ENCODE data around the gene FCN3.
A peak's percentile ranks its signal among the peaks of the same experiment; 100 is the strongest.

FCN3 gene

GRCh38 chr1:27358038-27358927 is 16.3 kb downstream of the FCN3 start:
- no peak for DNase-seq (ENCODE audit: low spot score)

GRCh38 chr1:27357281-27358037 is 17.2 kb downstream of the FCN3 start:
- peak; percentile 81 for DNase-seq (ENCODE audit: low spot score)

- DNase-seq (ENCODE audit: low spot score) = peak; percentile 46
These were observed 17.9 kb downstream of the FCN3 start for GRCh38 chr1:27356619-27357280.

GRCh38 chr1:27356277-27356618 is 18.4 kb downstream of the FCN3 start:
- no peak for DNase-seq (ENCODE audit: low spot score)

GRCh38 chr1:27355683-27356082 is 18.9 kb downstream of the FCN3 start:
- no peak for DNase-seq (ENCODE audit: low spot score)

- no peak for DNase-seq (ENCODE audit: low spot score)
These were observed 21.0 kb downstream of the FCN3 start for GRCh38 chr1:27353629-27354028.

- no peak for DNase-seq (ENCODE audit: low spot score)
These were observed 21.5 kb downstream of the FCN3 start for GRCh38 chr1:27353166-27353565.

- DNase-seq (ENCODE audit: low spot score) = no peak
These were observed 23.0 kb downstream of the FCN3 start for GRCh38 chr1:27351541-27352107.

GRCh38 chr1:27350663-27351540 is 23.7 kb downstream of the FCN3 start:
- no peak for DNase-seq (ENCODE audit: low spot score)

- no peak for DNase-seq (ENCODE audit: low spot score)
These were observed 24.6 kb downstream of the FCN3 start for GRCh38 chr1:27349784-27350662.

GRCh38 chr1:27348861-27349783 is 25.5 kb downstream of the FCN3 start:
- no peak for DNase-seq (ENCODE audit: low spot score)

- no peak for DNase-seq (ENCODE audit: low spot score)
These were observed 27.5 kb downstream of the FCN3 start for GRCh38 chr1:27346991-27347624.

- DNase-seq (ENCODE audit: low spot score) = no peak
These were observed 28.3 kb downstream of the FCN3 start for GRCh38 chr1:27346357-27346756.

- DNase-seq (ENCODE audit: low spot score) = no peak
These were observed 29.4 kb downstream of the FCN3 start for GRCh38 chr1:27345272-27345671.

- no peak for DNase-seq (ENCODE audit: low spot score)
These were observed 31.0 kb downstream of the FCN3 start for GRCh38 chr1:27343639-27344025.

GRCh38 chr1:27342778-27343638 is 31.6 kb downstream of the FCN3 start:
- peak; percentile 75 for DNase-seq (ENCODE audit: low spot score)

- no peak for DNase-seq (ENCODE audit: low spot score)
These were observed 32.2 kb downstream of the FCN3 start for GRCh38 chr1:27342391-27342777.

Measured in activated CD4-positive, alpha-beta T cell treated with anti-CD3 and anti-CD28 coated beads, Interleukin-2, Interleukin-4, amounts not matched to agents 100 ng/mL and 50 ng/mL, durations not matched to agents 16 hours and 8 hours (primary cell).